Stimulated activated CD8-positive, alpha-beta memory T cell treated with anti-CD3 and anti-CD28 coated beads, Interleukin-15, amount 100 ng/mL, for 24 hours (primary cell): Measurements from ENCODE around the gene USP54.
"Not testable (repeated sequence)": the region's sequence is repeated elsewhere in the genome, so short reads cannot be mapped to it uniquely, and the experiment has no call there.

Source experiments
- DNase-seq: peaks from one replicate; pipeline ENCODE4 v3.0.0-alpha.2; 2020; ENCODE audit warnings: low read depth

Gene USP54, protein sequence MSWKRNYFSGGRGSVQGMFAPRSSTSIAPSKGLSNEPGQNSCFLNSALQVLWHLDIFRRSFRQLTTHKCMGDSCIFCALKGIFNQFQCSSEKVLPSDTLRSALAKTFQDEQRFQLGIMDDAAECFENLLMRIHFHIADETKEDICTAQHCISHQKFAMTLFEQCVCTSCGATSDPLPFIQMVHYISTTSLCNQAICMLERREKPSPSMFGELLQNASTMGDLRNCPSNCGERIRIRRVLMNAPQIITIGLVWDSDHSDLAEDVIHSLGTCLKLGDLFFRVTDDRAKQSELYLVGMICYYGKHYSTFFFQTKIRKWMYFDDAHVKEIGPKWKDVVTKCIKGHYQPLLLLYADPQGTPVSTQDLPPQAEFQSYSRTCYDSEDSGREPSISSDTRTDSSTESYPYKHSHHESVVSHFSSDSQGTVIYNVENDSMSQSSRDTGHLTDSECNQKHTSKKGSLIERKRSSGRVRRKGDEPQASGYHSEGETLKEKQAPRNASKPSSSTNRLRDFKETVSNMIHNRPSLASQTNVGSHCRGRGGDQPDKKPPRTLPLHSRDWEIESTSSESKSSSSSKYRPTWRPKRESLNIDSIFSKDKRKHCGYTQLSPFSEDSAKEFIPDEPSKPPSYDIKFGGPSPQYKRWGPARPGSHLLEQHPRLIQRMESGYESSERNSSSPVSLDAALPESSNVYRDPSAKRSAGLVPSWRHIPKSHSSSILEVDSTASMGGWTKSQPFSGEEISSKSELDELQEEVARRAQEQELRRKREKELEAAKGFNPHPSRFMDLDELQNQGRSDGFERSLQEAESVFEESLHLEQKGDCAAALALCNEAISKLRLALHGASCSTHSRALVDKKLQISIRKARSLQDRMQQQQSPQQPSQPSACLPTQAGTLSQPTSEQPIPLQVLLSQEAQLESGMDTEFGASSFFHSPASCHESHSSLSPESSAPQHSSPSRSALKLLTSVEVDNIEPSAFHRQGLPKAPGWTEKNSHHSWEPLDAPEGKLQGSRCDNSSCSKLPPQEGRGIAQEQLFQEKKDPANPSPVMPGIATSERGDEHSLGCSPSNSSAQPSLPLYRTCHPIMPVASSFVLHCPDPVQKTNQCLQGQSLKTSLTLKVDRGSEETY (N-terminal part only)

DNA sequence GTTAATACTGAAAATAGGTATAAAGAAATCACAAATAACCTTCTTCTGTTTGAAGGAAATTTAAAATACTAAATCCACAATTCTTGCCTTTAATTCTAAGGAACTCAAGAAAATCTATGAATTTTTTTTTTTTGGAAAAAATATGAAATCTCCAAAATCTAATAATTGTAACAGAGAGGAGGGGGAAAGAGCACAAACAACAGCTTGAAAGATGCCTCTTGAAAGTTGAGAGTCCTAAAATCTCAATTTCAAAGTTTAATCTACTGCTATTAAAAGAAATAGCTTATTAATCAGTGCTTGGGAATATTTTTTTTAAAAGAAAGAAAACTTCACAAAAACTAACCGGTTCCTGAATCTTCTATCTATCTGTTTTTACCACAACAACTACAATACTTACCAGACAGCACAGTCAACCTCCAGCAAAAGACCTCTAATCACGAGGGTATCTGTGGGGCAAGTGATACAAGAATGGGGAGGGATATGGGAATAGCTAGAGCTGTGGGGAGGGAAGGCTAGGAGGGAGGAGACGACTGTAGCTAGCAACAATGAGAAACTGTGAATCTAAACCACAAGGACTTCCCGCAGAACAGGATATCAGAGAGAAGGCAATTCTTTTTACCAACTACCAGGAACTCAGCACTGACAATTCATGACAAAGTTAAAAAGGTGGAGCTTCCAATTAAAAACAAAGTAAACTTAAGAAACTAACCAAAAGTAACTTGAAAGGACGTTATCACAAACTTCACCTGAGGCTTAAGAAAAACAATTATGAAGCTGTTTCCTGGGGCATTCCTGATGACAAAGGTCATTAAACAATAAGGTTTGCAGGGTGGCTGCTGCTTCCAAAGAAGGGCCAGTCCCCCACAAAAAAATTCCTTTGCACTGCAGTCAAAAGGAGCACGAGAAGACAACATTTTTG is at the start of gene USP54:
Gene USP54 (minus strand): TSS at position 462 of the 919 bp plus-strand sequence. CDS start 15,684 bp downstream, outside the sequence.
- DNase-seq: no peak

DNA sequence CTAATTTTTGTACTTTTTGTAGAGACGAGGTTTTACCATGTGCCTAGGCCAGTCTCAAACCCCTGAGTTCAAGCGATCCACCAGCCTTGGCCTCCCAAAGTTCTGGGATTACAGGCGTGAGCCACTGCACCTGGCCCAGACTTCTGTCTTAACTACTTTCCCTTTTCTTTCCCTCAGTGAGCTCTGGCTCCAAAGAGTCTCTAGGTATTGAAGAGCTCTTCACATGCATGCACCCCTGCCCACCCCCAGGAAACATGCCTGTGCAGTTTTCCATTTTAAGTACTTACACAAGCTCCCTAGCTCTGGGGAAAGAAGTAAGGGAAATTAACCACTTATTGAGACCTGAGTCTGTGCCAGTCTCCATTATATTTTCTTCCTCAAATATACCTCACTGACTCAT is 48.1 kb upstream of the USP54 start:
- DNase-seq: no peak

DNA sequence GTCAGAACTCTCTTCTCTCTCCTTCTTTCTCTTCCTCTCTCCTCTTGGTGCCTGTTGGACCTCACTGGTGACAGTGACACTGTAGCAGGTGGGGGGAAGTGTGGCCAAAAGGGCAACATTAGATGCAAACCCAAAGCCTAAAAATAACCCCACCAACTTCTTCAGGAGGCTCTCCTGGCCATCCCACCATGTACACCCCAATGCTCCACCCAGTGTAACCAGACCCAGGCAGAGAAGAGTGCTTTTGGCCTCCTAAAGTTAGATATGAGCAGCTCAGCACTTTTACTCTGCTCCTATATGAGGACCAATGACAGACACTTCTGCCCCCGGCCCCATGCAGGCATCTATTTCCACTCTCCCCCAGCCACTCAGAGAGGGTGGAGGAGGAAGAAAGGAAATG is 44.6 kb upstream of the USP54 start:
- DNase-seq: no peak

DNA sequence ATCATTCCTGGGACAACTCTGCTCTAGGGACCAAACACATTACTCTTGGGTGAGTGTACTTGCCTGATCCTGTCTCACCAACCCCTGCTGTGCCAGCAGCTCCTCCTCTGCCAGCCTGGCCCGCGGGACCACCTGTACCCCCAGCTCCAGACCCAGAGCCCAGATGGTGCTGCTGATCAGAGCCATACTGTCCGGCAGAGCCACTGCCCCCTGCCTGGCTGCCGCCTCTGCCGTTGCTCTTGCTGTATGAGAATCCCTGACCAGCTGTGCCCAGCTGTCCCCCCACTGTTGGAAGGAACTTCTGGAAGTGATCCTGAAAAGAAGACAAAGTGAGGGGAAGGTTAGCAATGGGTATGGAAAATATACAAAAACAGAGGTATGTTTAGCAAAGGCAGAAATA is 43.3 kb upstream of the USP54 start:
- DNase-seq: no peak

DNA sequence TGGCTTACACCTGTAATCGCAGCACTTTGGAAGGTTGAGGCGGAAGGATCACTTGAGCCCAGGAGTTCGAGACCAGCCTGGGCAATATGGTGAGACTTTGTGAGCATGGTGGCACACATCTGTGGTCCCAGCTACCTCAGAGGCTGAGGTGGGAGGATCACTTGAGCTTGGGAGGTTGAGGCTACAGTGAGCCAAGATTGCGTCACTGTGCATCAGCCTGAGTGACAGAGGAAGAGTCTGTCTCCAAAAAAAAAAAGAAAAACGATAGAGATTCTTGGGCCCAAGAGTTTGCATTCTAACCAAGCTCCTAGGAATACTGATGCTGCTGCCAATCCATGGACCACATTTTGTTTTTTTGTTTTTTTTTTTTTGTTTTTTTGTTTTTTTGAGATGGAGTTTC is 38.0 kb upstream of the USP54 start:
- DNase-seq: no peak

DNA sequence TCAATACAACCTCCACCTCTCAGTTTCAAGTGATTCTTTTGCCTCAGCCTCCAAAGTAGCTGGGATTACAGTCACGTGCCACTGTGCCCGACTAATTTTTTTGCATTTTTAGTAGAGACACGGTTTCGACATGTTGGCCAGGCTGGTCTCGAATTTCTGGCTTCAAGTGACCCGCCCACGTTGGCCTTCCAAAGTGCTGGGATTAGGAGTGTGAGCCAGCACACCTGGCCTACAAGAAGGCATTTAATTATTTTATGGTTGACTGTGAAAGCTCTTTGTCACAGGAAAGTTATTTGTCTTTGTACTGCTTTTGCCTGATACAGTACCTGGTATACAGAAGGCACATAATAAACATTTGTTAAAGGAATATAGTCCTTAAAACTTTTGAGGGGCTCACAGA is 37.3 kb upstream of the USP54 start:
- no peak for DNase-seq

DNA sequence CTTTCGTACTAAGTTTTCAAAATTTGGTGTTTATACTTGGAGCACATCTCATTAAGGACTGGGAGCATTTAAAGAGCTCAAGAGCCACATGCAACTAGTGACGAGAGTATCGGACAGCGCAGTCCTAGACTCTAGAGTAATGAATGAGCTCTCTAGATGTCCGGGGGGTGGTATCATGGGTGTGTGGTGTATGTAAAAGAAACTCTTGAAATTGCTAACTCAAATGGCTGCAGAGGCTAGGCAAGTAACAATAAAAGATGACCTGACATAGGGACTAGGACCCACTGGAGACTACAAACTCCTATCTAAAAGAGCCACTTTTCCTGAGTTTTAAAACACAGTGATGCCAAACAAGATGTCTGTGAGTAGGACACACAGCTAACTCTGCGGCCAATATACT is 36.2 kb upstream of the USP54 start:
- no peak for DNase-seq

DNA sequence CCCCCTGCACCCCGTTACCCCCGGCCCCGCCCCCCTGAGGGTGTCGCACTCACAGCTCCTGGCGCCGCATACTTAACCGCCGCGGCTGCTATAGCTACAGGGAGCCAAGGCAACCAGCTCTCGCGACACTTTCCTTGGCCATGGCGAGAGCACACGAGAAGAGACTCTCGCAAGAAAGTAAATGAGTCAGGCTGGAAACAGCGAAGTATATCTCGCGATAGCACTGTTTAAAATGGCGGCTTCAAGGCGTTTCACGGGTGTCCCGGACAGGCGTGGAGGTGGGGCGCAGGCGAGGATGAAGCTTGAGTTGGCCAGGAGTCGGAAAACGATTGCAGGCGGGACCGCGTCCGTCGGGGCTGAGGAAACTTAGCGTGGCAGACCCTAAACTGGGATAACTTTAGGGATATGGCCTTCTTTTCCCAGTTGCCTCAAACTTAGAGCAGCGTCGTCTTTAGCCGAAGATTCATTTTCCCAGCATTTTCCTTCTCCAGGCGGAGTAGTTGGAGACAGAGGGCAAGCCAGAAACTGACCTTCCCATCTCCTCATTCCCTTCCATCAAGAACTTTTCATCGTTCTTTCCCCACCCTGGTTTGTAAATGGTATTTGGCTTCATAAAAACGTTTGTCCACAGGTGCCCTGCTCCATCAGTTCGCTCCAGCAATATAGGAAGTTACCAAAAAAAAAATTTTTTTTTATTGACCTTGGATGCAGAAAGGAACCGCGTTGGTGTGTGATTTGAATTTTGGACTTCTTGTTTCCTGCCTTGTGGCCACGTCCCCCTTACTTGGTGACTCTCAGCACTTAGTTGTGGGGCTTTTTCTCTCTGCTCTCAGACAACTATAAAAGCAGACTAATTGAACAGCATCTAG is 35.0 kb upstream of the USP54 start:
- DNase-seq: peak; percentile 76

DNA sequence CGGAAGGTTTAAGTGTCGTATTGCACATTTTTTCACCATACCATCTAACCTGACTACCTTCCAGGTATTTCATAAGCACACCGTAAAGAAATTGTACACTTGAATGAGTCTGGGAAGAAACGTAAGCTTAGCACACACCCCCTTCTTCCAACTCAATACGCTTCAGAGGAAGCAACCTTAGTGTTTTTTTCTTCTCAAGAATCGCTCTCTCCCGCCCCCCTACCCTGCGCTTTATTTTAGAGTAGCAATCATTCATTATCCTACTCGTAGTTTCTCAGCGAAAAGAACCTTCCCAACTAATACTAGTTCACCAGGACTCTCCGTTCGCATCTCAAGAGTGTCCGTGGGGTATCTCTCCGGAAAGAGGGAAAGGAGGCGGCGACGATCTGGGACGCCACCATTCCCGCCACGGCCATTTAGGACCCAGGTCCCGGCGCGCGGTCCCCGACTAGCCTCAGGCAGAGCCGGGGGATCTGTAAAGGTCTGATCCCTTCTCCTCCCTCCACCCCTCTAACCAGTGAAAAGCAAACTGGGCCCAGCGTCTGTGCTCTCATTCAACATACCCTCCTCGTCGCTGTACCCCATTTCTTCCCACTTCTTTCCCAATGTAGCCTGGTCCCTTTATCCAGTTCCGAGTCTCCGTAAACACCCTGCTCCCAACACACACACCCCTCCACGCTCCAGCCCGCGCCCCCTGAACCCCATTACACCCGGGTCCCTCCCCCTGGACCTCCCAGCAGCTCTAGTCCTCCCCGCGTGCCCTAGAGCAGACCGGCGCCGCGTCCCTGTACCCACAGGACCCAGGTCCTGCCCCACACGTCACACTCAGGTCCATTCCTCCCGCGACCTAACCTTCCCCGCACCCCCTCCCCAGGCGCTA is 34.1 kb upstream of the USP54 start:
- DNase-seq: no peak

DNA sequence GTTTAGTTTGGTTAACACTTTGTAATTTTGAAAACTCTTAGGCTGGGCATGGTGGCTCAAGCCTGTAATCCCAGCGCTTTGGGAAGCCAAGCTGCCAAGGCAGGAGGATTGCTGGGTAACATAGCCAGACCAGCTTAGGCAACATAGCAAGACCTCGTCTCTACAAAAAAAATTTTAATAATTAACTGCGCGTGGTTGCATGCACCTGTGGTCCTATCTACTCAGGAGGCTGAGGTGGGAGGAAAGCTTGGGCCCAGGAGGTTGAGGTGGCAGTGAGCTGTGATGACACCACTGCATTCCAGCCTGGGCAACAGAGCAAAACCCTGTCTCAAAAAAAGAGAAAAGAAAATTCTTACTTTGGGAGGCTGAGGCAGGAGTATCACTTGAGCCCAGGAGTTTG is 31.9 kb upstream of the USP54 start:
- no peak for DNase-seq

DNA sequence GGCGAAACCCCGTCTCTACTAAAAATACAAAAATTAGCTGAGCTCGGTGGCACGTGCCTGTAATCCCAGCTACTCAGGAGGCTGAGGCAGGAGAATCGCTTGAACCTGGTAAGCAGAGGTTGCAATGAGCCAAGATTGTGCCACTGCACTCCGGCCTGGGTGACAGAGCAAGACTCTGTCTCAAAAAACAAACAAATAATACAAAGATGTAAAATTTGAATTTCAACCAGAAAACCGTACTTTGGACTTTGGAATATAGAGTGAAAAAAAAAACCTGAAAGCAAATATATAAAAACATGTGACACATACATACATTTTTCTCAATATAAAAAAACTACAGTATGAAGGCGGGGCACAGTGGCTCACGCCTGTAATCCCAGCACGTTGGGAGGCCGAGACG is 29.8 kb upstream of the USP54 start:
- not testable (repeated sequence) for DNase-seq

DNA sequence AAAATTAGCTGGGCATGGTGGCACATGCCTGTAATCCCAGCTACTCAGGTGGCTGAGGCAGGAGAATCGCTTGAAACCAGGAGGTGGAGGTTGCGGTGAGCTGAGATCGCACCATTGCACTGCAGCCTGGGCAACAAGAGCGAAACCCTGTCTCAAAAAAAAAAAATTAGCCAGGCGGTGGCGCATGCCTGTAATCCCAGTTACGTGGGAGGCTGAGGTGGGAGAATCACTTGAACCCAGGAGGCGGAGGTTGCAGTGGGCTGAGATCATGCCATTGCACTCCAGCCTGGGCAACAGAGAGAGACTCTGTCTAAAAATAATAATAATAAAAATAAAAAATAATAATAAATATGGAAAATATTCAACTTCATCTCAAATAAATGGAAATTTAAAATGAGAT is 26.0 kb upstream of the USP54 start:
- DNase-seq: not testable (repeated sequence)

DNA sequence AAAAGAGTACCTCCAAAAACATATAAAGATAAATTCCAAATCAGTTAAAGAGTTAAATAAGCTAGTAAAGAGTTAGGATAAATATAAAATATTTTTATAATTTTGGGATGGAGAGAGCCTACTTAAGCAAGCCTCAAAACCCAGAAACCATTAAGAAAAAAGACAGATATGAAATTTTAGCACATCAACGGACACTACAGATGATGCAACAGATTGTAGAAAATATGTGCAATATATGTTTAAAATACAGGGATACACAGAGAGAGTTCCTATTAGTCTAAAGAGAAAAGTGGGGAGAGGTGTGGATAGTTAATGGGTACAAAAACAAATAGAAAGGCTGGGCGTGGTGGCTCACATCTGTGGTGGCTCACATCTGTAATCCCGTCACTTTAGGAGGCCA is 23.6 kb upstream of the USP54 start:
- DNase-seq: no peak

DNA sequence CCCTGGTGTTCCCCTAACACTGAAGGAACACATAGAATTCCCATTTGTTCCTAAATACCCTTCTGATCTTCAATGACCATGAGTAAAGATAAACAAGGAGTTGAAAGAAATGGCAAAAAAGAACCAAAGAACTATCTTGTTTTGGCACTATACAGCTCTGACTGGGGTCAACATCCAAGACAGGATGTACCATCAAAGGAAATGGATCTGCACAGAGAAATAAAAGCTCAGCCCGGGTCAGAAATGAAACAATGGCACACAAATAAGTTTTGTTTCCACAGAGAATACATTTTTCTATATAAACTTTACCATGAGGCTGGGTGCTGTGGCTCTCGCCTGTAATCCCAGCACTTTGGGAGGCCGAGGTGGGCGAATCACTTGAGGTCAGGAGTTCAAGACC is 18.0 kb upstream of the USP54 start:
- no peak for DNase-seq

DNA sequence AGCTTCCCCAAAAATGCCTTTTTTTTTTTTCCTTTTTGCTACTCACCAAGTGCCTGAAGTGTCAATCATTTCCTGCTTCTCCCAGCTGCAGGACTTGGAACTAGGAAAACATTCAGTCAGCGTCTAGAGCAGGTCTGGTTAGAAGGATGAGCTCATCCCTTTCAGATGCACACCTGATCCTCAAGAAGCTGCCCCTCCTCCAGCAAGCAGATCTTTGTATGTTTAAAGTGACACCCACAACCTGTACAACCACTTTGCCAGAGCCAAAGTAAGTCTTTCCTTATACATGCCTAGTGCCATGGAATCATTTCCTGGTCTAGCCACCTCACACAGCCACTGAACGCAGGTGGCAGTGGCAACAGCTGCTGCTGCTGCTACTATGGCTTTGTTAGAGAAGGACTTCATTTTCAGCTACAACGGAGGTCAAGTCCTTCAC is 10.4 kb upstream of the USP54 start:
- no peak for DNase-seq

DNA sequence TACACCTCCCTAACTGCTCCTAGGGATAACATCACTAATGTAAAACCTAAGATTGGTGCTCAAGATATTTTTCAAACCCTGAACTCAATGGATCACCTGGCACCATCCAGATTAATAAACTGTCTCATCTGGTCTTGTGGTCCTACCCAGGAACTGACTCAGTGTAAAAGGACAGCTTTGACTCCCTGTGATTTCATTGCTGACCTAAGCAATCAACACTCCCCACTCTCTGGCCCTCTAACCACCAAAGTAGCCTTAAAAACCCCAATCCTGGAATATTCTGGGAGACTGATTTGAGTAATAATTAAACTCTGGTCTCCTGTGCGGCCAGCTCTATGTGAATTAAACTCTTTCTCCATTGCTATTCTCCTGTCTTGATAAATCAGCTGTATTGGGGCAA is 6.2 kb upstream of the USP54 start:
- DNase-seq: no peak

DNA sequence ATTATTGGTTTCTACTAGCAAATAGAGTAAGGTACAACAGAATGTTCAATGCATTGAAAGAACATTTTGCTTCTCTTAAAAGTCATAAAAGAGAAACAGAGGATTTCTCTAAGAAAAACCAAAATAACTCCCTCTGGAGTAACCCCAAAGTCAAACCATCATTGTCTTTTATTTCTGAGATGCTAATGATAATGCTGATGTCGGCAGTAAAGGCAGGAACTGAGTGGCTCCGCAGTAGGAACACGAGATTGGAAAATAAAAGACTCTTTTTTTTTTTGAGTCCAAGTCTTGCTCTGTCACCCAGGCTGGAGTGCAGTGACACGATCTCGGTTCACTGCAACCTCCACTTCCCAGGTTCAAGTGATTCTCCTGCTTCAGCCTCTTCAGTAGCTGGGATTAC is 2.7 kb upstream of the USP54 start:
- no peak for DNase-seq

DNA sequence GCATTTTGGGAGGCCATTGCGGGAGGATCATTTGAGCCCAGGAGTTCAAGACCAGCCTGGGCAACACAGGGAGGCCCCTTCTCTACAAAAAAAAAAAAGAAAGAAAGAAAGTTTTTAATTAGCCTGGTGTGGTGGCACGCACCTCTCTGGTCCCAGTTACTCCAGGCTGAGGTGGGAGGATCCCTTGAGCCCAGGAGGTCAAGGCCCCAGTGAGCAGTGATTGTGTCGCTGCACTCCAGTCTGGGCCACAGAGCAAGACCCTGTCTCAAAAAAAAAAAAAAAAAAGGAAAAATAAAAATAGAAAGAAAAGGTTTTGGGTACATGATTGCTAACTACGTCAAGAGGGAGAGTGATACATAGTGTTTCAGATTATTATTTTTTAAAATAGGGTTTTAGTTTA is 2.0 kb upstream of the USP54 start:
- no peak for DNase-seq

DNA sequence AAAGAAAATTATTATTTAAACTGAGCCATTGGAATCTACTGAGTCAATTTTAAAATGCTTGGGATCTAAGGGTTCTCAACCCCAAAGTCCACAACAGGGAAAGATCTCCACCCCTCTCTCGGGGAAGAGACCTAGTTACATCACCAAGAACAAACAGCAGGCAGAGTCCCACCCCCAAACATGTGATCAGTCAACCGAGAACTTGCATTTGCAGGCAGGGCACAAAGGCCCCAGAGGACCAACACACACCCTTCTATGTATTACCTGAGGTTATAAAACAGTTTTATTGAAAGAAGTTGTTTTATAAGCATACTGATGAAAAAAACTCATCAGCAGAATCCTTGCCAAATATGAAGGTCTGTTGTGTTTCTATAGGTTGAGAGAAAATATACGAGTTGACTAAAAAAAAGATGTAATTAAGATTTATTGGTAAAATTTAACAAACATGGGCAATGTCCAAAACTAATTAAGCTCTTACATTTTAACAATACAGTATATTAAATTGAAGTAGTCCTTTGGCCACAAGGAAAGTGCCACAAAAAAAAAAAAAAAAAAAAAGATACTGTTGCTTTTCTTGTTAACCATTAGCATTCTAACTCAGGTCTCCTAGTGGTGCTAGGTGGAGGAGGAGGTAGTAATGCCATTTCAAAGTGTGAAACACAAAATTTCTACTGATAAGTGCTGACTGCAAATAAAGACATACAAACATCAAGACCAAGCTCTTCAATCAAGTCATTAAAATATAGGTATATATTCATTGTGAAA is 975 bp upstream of the USP54 start:
- DNase-seq: no peak
